NCI-H187 treated with DMSO at 0.1 percent for 48 hours (cell line): ENCODE data around the gene TBC1D22A.

ENCODE experiments used
- DNase-seq: peaks from one replicate; lab custom pipeline; 2025; lab: John Stamatoyannopoulos, UW

Gene TBC1D22A

GRCh38 chr22:47142427-47143046 lies 380.1 kb downstream of the TBC1D22A start:
- DNase-seq, result no peak

DNA sequence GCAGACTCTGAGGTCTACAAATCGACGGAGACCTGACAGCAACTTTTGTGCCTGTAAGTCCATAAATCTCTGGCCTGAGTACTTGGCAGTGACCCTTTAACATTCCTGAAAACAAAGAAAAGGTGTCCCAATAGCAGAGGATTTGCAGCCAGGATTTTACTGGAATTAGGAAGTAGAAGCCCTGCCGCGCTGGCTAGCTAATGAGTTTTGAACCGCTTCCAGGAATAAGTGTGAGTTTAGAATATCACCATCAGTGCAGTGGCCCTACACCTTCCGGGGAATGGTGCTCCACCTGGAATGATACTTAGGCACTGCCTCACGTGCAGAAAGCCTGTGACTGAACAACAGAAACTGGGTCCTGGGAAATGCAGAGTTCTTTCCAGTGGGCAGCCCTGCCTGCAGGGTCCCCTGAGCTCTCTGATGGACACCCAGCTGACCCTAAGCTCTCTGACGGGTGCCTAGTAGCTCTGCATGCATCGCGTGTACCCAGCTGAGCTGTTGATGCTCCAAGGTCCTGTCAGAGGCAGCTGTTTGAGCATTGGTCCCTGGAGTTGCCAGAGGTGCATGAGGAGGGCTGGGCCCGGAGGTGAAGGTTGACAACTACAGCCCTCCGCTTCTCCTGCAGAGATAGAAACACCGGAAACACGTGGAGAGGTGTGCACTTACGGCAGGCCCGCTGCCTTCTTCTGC lies 380.9 kb downstream of the TBC1D22A start:
- DNase-seq, result no peak

DNA sequence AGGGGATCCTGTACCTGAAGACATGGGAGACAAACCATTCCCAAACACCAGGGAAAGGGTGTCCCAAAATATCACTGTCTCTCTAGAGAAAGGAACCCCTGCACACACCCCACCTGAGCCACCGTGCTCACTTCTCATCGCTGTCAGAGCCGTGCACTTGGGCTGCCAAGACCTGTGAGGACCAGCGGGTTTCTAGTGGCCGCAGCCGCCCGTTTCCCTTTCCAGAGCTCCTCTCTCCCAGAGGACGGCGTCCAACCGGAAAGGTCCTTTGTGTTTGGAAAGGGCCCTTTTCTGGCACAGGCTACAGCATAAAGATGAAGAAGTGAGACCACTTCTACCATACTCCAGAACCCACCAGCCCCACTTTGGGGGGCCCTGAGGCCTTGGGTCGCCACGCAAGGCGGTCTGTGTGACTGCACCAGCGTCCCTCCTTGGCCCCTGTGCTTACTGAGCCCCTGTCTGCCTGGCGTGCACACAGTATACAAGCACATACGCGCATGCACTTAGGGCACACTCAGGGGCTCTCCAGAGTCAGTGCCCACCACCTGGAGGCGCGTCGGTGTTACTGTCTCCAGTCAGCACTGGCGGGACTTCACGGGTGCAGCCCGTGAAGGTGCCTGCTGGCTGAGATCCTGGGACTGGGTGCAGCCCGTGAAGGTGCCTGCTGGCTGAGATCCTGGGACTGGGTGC lies 381.8 kb downstream of the TBC1D22A start:
- DNase-seq, result no peak

DNA sequence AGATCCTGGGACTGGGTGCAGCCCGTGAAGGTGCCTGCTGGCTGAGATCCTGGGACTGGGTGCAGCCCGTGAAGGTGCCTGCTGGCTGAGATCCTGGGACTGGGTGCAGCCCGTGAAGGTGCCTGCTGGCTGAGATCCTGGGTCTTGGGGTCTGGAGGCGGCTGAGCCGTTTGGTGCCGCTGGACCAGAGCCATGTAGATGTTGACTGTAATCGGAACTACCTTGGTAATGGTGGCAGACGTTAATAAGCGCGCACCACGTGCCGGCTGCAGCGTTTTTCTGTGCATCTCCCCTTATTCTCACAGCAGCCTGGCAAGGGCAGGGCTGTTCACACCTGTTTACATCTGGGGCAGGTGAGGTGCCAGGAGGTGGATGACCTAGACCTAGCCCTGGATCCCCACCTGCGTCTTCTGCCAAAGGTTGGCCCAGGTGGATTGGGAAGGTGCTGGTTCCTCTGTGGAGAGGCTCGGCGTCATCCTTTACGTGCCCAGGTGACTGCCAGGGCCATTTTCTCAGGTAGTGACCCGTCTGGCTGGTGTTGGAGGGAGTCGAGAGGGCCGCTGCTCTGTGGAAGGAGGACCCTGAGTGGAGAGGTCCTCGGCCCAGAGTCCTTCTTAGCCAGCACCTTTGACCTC lies 382.5 kb downstream of the TBC1D22A start:
- no peak for DNase-seq

- no peak for DNase-seq
Measured at GRCh38 chr22:47145883-47146282, 383.4 kb downstream of the TBC1D22A start.

DNA sequence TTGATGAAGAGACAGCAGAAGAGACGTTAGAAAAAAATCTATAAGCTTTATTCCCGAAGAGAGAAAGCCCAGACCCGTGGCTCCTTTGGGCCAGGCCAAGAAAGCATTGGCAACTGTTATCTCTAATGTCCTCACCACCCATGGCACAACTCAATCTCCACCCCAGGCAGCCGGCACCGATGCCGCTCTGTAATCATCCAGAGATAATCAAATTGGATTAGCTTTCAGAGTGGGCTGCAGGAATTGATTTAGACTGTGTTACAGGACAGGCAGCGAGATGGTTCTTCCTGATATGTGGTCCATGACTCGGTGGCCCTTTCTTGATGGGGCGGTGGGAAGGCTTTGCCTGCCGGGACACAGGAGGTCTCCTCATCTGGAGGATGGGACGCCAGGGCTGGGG lies 383.9 kb downstream of the TBC1D22A start:
- DNase-seq, result no peak

GRCh38 chr22:47146941-47147340 lies 384.5 kb downstream of the TBC1D22A start:
- no peak for DNase-seq

GRCh38 chr22:47147572-47147971 lies 385.1 kb downstream of the TBC1D22A start:
- no peak for DNase-seq

- DNase-seq, result no peak
Measured at GRCh38 chr22:47148510-47148909, 386.1 kb downstream of the TBC1D22A start.

GRCh38 chr22:47148956-47149728 lies 386.7 kb downstream of the TBC1D22A start:
- no peak for DNase-seq

GRCh38 chr22:47149976-47150375 lies 387.5 kb downstream of the TBC1D22A start:
- no peak for DNase-seq

- DNase-seq, result no peak
Measured at GRCh38 chr22:47150426-47150825, 388.0 kb downstream of the TBC1D22A start.

DNA sequence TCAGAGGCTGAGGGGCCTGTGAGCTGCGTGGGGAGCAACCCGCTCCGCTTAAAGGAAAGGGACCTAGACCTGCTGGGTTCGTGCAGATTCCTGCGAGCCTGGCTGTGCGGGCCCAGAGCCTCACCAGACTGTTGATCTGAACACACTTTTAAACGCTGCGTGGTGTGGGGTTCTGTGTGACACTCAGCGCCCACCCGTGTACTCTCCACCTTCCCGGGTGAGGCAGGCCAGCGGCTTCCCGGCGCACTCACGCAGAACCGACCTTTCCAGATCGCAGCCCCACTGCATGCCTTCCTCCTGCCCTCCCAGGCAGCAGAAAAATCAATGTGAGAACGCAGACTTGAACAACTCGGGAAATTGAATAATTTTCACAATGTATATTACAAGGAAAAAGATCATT lies 388.6 kb downstream of the TBC1D22A start:
- no peak for DNase-seq

DNA sequence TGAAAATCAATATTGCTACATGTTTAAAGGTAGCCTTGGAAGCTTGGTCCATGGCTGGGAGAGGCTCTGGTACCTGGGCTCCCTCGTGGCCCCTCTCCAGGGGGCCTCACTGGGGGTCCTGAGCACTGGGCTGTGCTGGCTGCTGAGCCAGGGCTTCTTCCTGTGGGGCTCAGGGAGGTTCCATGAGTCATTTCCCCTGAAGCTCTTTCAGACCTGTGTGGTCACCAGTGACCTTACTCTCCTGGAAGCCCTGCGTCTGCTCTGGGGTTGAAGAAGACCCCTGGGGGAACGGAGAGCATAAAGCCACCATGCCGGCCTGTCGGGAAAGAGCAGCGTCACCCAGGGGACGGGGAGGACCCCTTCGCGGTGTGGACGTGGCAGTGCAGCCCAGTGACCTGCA lies 389.0 kb downstream of the TBC1D22A start:
- DNase-seq, result no peak

GRCh38 chr22:47152236-47152635 lies 389.8 kb downstream of the TBC1D22A start:
- DNase-seq, result no peak

GRCh38 chr22:47152938-47153337 lies 390.5 kb downstream of the TBC1D22A start:
- DNase-seq, result no peak

GRCh38 chr22:47153854-47154525 lies 391.5 kb downstream of the TBC1D22A start:
- DNase-seq, result no peak

DNA sequence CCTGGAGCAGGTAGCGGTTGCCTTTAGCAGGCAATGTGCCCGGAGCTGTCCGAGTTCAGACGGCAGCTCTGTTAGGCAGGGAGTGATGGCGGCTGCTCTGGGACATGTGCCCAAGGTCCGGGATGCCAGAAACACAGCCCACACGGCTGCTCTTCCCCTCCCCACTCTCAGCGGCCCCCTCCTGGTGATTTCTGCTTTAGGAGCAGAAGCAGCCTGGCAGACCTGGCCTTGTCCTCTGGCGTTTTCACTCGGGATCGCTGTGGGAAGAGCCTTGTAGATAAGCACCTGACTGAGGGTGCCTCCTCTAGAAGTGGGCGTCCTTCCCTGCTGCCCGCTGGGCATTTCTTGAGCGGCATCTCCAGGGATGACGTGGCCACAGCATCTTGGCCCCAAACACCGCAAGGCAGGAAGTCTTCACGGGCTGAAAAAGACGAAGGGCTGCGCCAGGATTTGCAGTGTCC lies 392.2 kb downstream of the TBC1D22A start:
- no peak for DNase-seq

DNA sequence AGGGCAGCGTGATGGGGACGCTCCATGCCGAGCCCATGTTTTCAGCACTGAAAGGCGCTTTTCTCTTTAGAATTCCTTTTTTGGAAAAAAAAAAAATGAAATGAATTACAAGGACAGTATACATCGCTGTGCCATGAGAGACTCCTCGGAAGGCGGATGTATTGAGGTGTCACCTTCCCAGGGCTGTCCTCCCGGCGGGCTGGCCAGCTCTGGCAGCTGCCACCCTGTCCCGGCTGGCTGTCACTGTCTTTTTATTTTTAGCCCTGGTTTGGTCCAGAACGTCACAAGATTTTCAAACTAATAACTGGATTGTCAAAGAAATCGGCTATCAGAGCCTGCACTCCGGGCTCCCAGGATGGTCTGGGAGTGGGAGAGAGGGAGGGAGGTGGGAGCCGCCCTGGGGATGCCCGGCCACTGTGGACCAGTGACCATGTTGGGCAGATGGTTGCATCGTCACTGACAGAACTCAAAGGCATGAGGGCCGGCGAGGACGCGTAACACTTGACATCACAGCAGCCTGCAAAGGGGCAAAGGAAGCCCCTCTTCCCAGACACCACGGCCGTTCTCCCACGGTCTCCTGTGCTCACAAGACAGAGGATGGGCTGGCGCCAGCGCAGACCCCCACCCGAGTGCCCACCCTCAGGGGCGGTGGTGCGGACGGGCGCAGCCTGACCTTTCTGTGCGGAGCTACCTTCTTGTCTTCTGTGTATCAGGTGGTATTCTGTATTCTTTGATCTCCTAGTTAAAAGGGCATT lies 392.9 kb downstream of the TBC1D22A start:
- no peak for DNase-seq

GRCh38 chr22:47155912-47156311 lies 393.5 kb downstream of the TBC1D22A start:
- DNase-seq, result no peak
